Aorta (tissue), 5 donors: Measurements from ENCODE around the gene MADCAM1. TPM values are rescaled to one million over a fixed set of nuclear protein-coding genes. Genes with fewer than 3 reads are reported as not detected.

Source experiments
- ATAC-seq: fragments of 200-7000 bp; cut with Tn5 transposase; one replicate; pipeline ENCODE4 v1.9.1; 2022; ENCODE audit warnings: moderate library complexity; ENCODE audit not compliant: low FRiP score
- DNase-seq, 2 donors: peaks; one replicate each; pipeline ENCODE4 v3.0.0-alpha.2; 2020
- H3K27ac ChIP-seq, 2 donors: one replicate each; pipeline ENCODE4 v1.5.1; 2013; ENCODE audit warnings: low read length in 2 of 2, mild to moderate bottlenecking in 2 of 2, moderate library complexity in 2 of 2, control low read depth in 1 of 2, inconsistent platforms in 1 of 2, low read depth in 1 of 2
- H3K27me3 ChIP-seq, 2 donors: one replicate each; pipeline ENCODE4 v1.6.1; 2013; ENCODE audit warnings: control low read depth in 1 of 2, low read length in 1 of 2, mild to moderate bottlenecking in 1 of 2, moderate library complexity in 1 of 2; ENCODE audit not compliant: insufficient read depth in 2 of 2, control insufficient read depth in 1 of 2
- H3K36me3 ChIP-seq, 2 donors: one replicate each; pipeline ENCODE4 v1.6.1; 2013; ENCODE audit warnings: control low read depth in 1 of 2, low read length in 1 of 2, mild to moderate bottlenecking in 1 of 2; ENCODE audit not compliant: insufficient read depth in 2 of 2, control insufficient read depth in 1 of 2
- H3K4me1 ChIP-seq, 2 donors: one replicate each; pipeline ENCODE4 v1.6.1; 2013; ENCODE audit warnings: low read length in 2 of 2, control low read depth in 1 of 2, mild to moderate bottlenecking in 1 of 2, moderate library complexity in 1 of 2; ENCODE audit not compliant: insufficient read depth in 2 of 2, control insufficient read depth in 1 of 2
- H3K4me3 ChIP-seq, 2 donors: one replicate each; pipeline ENCODE4 v1.5.1; 2013; ENCODE audit warnings: low read length in 2 of 2, control low read depth in 1 of 2, mild to moderate bottlenecking in 1 of 2
- H3K9me3 ChIP-seq: one replicate; pipeline ENCODE4 v1.6.1; 2013; ENCODE audit warnings: mild to moderate bottlenecking, low read length; ENCODE audit not compliant: control insufficient read depth
- WGBS, 2 donors: extraction: QIAGEN DNeasy Blood & Tissue Kit; methylation state at CpG; one replicate each; pipeline ENCODE4 v1.1.7; 2013; 5-methylcytosine and 5-hydroxymethylcytosine counted together
- intact Hi-C, 2 donors: fragments of 100-400 bp; cut with DNase I; formaldehyde crosslinking; loops; one replicate each; pipeline versions ENCODE4 v1.14.2 to v1.15.0; 2022
- polyA plus RNA-seq, 2 donors: library from polyadenylated mRNA; stranded (reverse); fragments of 200-250 nt; gene quantifications; one replicate each; pipeline ENCODE4 v1.2.3, GENCODE V29; 2013
- total RNA-seq, 2 donors: library from RNA; stranded (reverse); fragmentation: NEBNext Ultra II Directional; extraction: Animal tissue kit (Norgen Biotek cat#: 25700); gene quantifications; one replicate each; pipeline ENCODE4 v1.2.1, GENCODE V29; 2021
- donor health status: healthy with polysubstance abuse.
- donor health status: Bipolar disorder and iron deficiency.
- donor health status: DM: no; HTN: no; CAD: no.
- donor health status: DM: no; HTN: no; CAD: no.
- donor health status: DM: yes; HTN: yes; CAD: no.

Gene MADCAM1
- total and polyA plus RNA-seq, 4 donors, result 0.50 to 1.4 (median 0.63) TPM; not detected in 1

- DNase-seq, result no peak
- no peak for ATAC-seq
- H3K4me3 ChIP-seq, result no peak overlapping the region
- no peaks in the 10 kb centered on the region for H3K36me3 ChIP-seq
- no peak overlapping the region for H3K27ac ChIP-seq
- 88 to 91% methylated on average over 39 to 45 of the region's 45 CpGs for WGBS, 2 donors
- no peaks in the 10 kb centered on the region for H3K27me3 ChIP-seq
- intact Hi-C loops, result no loop called here
- H3K9me3 ChIP-seq, result no peaks in the 10 kb centered on the region
- no peaks in the 10 kb centered on the region for H3K4me1 ChIP-seq
Observed at GRCh38 chr19:519449-519865, 23.2 kb downstream of the MADCAM1 start.

GRCh38 chr19:522726-523125 is 26.4 kb downstream of the MADCAM1 start:
- H3K27me3 ChIP-seq, result no peaks in the 10 kb centered on the region
- no peaks in the 10 kb centered on the region for H3K4me1 ChIP-seq
- no peaks in the 10 kb centered on the region for H3K36me3 ChIP-seq
- H3K4me3 ChIP-seq, result no peak overlapping the region
- DNase-seq (no peak), ATAC-seq (no peak)
- no peak overlapping the region for H3K27ac ChIP-seq
- 95% methylated on average over 12 of the region's 12 CpGs for WGBS, 2 donors
- H3K9me3 ChIP-seq, result no peaks in the 10 kb centered on the region
- intact Hi-C loops, result no loop called here

- Histone ChIP-seq H3K9me3 (no peaks in the 10 kb centered on the region), H3K36me3 (no peaks in the 10 kb centered on the region), H3K4me1 (no peaks in the 10 kb centered on the region), H3K27ac (no peak overlapping the region), H3K4me3 (no peak overlapping the region), H3K27me3 (no peaks in the 10 kb centered on the region)
- 51 to 59% methylated on average over 29 of the region's 29 CpGs for WGBS, 2 donors
- DNase-seq (no peak), ATAC-seq (peak; percentile 19)
- intact Hi-C loops, result no loop called here
Observed at GRCh38 chr19:524062-524674, 27.9 kb downstream of the MADCAM1 start.

- 70 to 73% methylated on average over 18 of the region's 18 CpGs for WGBS, 2 donors
- intact Hi-C loops, result no loop called here
Observed at GRCh38 chr19:525029-525428, 28.7 kb downstream of the MADCAM1 start.

DNA sequence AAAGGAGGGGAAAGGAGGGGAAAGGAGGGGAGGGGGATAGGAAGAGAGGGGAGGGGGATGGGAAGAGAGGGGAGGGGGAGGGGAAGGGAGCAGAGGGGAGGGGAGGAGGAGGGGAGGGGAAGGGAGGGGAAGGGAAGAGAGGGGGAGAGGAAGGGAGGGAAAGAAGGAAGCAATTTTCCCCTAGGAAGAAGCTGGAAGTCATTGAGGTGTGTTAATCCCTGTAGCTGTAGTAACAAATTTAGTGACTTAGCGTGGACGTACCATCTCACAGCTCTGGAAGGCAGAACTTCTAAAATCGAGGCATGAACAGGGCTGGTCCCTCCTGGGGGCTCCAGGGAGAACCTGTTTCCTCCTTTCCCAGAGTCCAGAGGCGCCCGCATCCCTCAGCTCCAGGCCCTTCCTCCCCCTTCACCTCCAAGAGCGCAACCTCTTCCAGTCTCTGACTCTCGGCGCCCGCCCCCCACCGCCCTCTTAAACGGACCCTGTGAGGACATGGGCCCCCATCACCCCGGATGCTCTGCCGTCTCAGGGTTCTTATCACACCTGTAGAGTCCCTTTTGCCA is 29.7 kb downstream of the MADCAM1 start:
- Histone ChIP-seq H3K9me3 (no peaks in the 10 kb centered on the region), H3K27me3 (no peaks in the 10 kb centered on the region), H3K4me1 (no peaks in the 10 kb centered on the region), H3K36me3 (no peaks in the 10 kb centered on the region), H3K27ac (no peak overlapping the region), H3K4me3 (no peak overlapping the region)
- DNase-seq (no peak), ATAC-seq (no peak)
- 43 to 44% methylated on average over 13 of the region's 13 CpGs for WGBS, 2 donors
- intact Hi-C loops, result no loop called here

More at GRCh38 chr19:525029-525428, 28.7 kb downstream of the MADCAM1 start:
- Histone ChIP-seq H3K27ac (no peak overlapping the region), H3K27me3 (no peaks in the 10 kb centered on the region), H3K9me3 (no peaks in the 10 kb centered on the region), H3K4me1 (no peaks in the 10 kb centered on the region), H3K36me3 (no peaks in the 10 kb centered on the region), H3K4me3 (no peak overlapping the region)
- DNase-seq (no peak), ATAC-seq (no peak)

DNA sequence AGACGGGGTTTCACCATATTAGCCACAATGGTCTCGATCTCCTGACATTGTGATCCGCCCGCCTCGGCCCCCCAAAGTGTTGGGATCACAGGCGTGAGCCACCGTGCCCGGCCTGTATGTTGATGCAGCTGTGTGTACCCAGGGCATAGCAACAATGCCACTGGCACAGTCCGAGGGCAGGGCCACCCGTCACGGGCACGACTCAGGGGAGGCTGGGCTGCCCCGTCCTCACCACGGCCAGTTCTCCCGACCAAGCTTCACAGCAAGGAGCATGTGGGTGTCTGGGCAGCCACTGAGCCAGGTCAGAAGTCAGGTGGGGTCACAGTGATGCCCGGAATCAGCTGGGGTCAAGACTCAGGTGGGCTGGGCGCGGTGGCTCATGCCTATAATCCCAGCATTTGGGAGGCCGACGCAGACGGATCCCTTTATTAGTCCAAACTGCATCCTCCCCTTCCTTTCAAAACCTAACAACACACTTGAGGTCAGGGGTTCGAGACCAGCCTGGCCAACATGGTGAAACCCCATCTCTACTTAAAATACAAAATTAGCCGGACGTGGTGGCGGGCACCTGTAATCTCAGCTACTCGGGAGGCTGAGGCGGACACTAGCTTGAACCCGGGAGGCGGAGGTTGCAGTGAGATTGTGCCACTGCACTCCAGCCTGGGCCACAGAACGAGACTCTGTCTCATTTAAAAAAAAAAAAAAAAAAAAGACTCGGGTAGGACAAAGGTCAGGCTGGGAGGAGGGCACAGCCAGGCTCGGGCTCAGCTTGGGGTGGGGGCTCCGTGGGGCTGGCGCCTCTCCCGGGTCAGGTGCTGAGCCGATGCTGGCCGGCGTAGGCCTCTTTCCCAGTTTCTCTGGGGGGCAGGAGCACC is 34.1 kb downstream of the MADCAM1 start:
- no peak overlapping the region for H3K27ac ChIP-seq
- no peak for ATAC-seq
- intact Hi-C loops, result no loop called here

DNA sequence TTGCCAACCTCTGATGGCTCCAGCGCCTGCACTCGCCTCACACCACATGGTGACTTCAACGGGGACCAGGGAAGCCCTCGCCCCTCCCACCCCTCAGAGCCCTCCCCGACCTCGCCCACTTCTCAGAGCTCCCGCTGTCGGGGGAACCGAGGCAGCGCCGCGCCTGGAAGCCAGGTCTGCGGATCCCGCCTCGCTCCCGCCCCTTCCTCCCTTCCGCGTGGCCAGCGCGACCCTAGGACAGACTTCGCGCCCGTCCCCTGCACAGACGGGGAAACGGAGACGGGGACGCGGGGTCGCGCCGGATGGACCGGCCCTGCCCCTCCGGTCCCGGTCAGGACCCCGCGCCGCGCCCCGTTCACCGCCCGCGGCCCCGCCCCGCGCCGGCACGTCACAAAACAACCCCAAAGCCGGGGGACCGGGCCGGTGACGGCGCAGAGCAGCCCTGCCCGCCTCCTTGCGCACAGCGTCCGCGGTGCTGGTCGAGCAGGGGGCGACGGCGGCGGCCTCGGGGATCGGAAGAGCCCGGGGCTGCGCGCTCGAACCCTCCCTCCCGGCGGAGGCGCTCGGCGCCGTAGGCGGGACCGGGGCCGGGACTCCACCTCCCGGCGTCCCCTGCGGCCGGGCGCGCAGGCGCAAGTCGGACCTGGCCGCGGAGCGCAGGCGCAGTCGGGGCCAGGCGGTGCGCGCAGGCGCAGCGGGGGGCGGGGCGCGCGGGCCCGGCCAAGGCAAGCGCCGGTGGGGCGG is 34.9 kb downstream of the MADCAM1 start:
- WGBS, 2 donors, result 0 to 1% methylated on average over 66 to 103 of the region's 103 CpGs
- ATAC-seq (peak; percentile 88), DNase-seq (peak; percentile 87 to 94)
- intact Hi-C loops, result no loop called here
- Histone ChIP-seq H3K27ac (peak overlapping the region; percentile 24 to 53), H3K9me3 (no peaks in the 10 kb centered on the region), H3K4me3 (peak overlapping the region; percentile 85 to 89), H3K4me1 (peaks cover 0 to 6% of the 10 kb centered on the region in 2 donors), H3K27me3 (no peaks in the 10 kb centered on the region), H3K36me3 (peaks cover 0 to 1% of the 10 kb centered on the region in 2 donors)

More for the DNA sequence above, 34.1 kb downstream of the MADCAM1 start:
- Histone ChIP-seq H3K9me3 (no peaks in the 10 kb centered on the region), H3K27me3 (no peaks in the 10 kb centered on the region), H3K4me1 (peaks cover 0 to 6% of the 10 kb centered on the region in 2 donors), H3K36me3 (no peaks in the 10 kb centered on the region), H3K4me3 (peak overlapping the region; percentile 85 to 89)
- WGBS, 2 donors, result 67 to 69% methylated on average over 33 to 38 of the region's 38 CpGs
- no peak for DNase-seq

DNA sequence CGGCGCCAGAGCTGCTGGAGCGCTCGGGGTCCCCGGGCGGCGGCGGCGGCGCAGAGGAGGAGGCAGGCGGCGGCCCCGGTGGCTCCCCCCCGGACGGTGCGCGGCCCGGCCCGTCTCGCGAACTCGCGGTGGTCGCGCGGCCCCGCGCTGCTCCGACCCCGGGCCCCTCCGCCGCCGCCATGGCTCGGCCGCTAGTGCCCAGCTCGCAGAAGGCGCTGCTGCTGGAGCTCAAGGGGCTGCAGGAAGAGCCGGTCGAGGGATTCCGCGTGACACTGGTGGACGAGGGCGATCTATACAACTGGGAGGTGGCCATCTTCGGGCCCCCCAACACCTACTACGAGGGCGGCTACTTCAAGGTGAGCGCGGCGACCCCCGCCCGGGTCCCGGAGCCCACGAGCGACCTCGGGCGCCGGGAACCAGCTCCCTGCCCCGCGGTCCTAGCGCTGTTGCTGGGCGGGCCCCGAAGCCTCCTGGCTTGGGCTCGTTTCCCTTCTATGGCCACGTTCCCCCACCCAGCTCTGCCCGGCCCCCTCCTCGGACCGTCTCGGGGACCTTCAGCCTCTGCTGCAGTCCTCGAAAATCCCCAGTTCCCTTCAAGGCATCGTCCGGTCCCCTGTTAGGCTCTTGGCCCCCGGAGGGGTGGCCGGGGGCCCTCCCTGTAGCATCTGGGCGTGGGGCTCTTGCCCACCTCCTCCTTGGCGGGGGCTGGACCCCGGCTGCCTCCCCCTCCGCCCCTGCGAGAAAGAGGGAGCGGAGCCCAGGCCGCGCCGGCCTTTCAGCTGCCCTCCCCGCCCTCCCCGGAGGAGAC is 35.7 kb downstream of the MADCAM1 start, which contains the start of gene CDC34:
CDC34 (plus strand) TSS at position 8 of the 808 bp plus-strand sequence; CDS start at position 180, 172 bp downstream.
- Histone ChIP-seq H3K9me3 (no peaks in the 10 kb centered on the region), H3K27me3 (no peaks in the 10 kb centered on the region), H3K27ac (peak within 1 kb of the TSS; percentile 24 to 53), H3K4me1 (peaks cover 0 to 6% of the 10 kb centered on the region in 2 donors), H3K4me3 (peak within 1 kb of the TSS; percentile 85 to 89), H3K36me3 (peaks cover 0 to 8% of the 10 kb centered on the region in 2 donors)
- DNase-seq (peak in 1 of 2 donors; percentile 79), ATAC-seq (peak; percentile 1)
- 0% methylated on average over 45 to 84 of the region's 84 CpGs for WGBS, 2 donors
- intact Hi-C loops, result no loop called here
